Measurements from ENCODE around the gene SRGAP3. TPM values are rescaled to one million over a fixed set of nuclear protein-coding genes. Genes with fewer than 3 reads are reported as not detected.

Gene SRGAP3
- total and polyA plus RNA-seq, 10 of the 15 experiments (the other 5 are each of a cell fraction or from before 2014, with no cell fraction given), result 0.32 to 1.7 (median 0.99) TPM

- Histone ChIP-seq H3K9me3 (replicated peaks; ENCODE audit: control insufficient read depth, insufficient read depth, low read length) (no peaks in the 10 kb centered on the region), H2AFZ (ENCODE audit: control insufficient read depth, low read depth, low read length) (no peak overlapping the region), H3K9ac (ENCODE audit: control insufficient read depth, insufficient read depth, low read length) (no peak overlapping the region), H3K36me3 (ENCODE audit: control insufficient read depth in 2 of 2, insufficient read depth in 2 of 2, low read length in 1 of 2) (no peaks in the 10 kb centered on the region), H3K27me3 (replicated peaks in 1 of 2; ENCODE audit: control insufficient read depth in 2 of 2, insufficient read depth in 2 of 2, low read length in 1 of 2) (no peaks in the 10 kb centered on the region; a peak in 1 of 4 replicates), H3K79me2 (ENCODE audit: control insufficient read depth, insufficient read depth, low read length) (no peaks in the 10 kb centered on the region), H3K4me2 (ENCODE audit: control insufficient read depth, insufficient read depth) (no peak overlapping the region), H3K4me3 (no peak overlapping the region), H3K4me1 (ENCODE audit: control insufficient read depth, insufficient read depth, low read length) (no peaks in the 10 kb centered on the region), H4K20me1 (ENCODE audit: control insufficient read depth, insufficient read depth) (no peaks in the 10 kb centered on the region), H3K27ac (ENCODE audit: control insufficient read depth, insufficient read depth) (no peak overlapping the region)
- POLR2A ChIA-PET, result no interaction called here
- CTCF ChIA-PET, result interaction anchor here (1.0 kb wide), 1 partner anchor 10 kb away, joined by 4 read pairs; no protein-coding TSS in a partner anchor
- DNase-seq (ENCODE audit: low read depth, low spot score) (no peak), ATAC-seq (no peak), FAIRE-seq (no peak)
- BruUV-seq (replicated peaks), result no TSS peak
- SMC1A ChIA-PET (ENCODE audit: uncharacterized antibody, unreplicated experiment), result interaction anchor here (1.2 kb wide), 1 partner anchor 20 kb away, joined by 3 read pairs; no protein-coding TSS in a partner anchor
- RAD21 ChIA-PET (ENCODE audit: unreplicated experiment), result no interaction called here
- WGBS (ENCODE audit: insufficient coverage, insufficient replicate concordance, low lambda C conversion rate, missing lambda C conversion rate), result 31% methylated on average over 2 of the region's 2 CpGs
- in situ Hi-C loops (cut with MboI) (no loop called here), intact Hi-C loops (cut with micrococcal nuclease; ENCODE audit: unreplicated experiment) (no loop called here)
- TF ChIP-seq MTA2 (IDR thresholded peaks at IDR 0.05; ENCODE audit: low read depth) (no peak), IRF5 (IDR thresholded peaks at IDR 0.05; ENCODE audit: borderline replicate concordance) (no peak), ZNF687 (IDR thresholded peaks at IDR 0.05) (no peak), SIN3A (IDR thresholded peaks at IDR 0.05; ENCODE audit: low read depth, low read length) (no peak), SIX5 (IDR thresholded peaks at IDR 0.05; ENCODE audit: low read depth, low read length, severe bottlenecking) (no peak), JUND (IDR thresholded peaks at IDR 0.05; ENCODE audit: low read depth, low read length) (no peak), ZBTB4 (CRISPR knock-in tag; IDR thresholded peaks at IDR 0.05) (no peak), ZBTB33 (IDR thresholded peaks at IDR 0.05) (no peak), SUZ12 (IDR thresholded peaks at IDR 0.05; ENCODE audit: unreplicated experiment) (no peak), PML (IDR thresholded peaks at IDR 0.05; ENCODE audit: low read length) (no peak), HCFC1 (IDR thresholded peaks at IDR 0.05; ENCODE audit: low read length) (no peak), ZBED1 (IDR thresholded peaks at IDR 0.05; ENCODE audit: borderline replicate concordance) (no peak), POLR2AphosphoS5 (IDR thresholded peaks at IDR 0.05; ENCODE audit: low read length) (no peak), TCF12 (IDR thresholded peaks at IDR 0.05; ENCODE audit: low read depth, low read length) (no peak), ETV6 (conservative IDR thresholded peaks at IDR 0.05 in 1 of 2, IDR thresholded peaks at IDR 0.05 in 1 of 2; ENCODE audit: borderline replicate concordance in 1 of 2, low read depth in 1 of 2) (no peak)
Observed at GRCh38 chr3:9214599-9214998, 34.8 kb downstream of the SRGAP3 start.
